ENCODE results near the gene ADAMTSL3.

GRCh38 chr15:83721031-83721430 is 67.1 kb downstream of the ADAMTSL3 start:
- TF ChIP-seq, protein P1, sequence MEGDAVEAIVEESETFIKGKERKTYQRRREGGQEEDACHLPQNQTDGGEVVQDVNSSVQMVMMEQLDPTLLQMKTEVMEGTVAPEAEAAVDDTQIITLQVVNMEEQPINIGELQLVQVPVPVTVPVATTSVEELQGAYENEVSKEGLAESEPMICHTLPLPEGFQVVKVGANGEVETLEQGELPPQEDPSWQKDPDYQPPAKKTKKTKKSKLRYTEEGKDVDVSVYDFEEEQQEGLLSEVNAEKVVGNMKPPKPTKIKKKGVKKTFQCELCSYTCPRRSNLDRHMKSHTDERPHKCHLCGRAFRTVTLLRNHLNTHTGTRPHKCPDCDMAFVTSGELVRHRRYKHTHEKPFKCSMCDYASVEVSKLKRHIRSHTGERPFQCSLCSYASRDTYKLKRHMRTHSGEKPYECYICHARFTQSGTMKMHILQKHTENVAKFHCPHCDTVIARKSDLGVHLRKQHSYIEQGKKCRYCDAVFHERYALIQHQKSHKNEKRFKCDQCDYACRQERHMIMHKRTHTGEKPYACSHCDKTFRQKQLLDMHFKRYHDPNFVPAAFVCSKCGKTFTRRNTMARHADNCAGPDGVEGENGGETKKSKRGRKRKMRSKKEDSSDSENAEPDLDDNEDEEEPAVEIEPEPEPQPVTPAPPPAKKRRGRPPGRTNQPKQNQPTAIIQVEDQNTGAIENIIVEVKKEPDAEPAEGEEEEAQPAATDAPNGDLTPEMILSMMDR (conservative IDR thresholded peaks at IDR 0.05; ENCODE audit: low read depth in 2 of 2), result no peak
- TF ChIP-seq POLR2AphosphoS5 (IDR thresholded peaks at IDR 0.05; ENCODE audit: low read depth) (no peak), EZH2 (IDR thresholded peaks at IDR 0.05; ENCODE audit: low read depth, unreplicated experiment) (no peak)
